Astrocyte (in vitro differentiated cells and primary cell): Measurements from ENCODE around the gene CRYBG1. TPM values are rescaled to one million over a fixed set of nuclear protein-coding genes. Genes with fewer than 3 reads are reported as not detected.

Experiments
- DNase-seq: peaks from one replicate; pipeline ENCODE4 v3.0.0-alpha.2; 2010; ENCODE audit warnings: low read depth
- FAIRE-seq: peaks from 2 replicates; lab custom pipeline; 2011; peaks lifted over from hg19 to GRCh38; lab: Jason Lieb, UNC
- H2AFZ ChIP-seq: 2 replicates; pipeline ENCODE4 v1.6.0; 2012; ENCODE audit warnings: low read depth, low read length, inconsistent platforms
- H3K27ac ChIP-seq: 2 replicates; pipeline ENCODE4 v1.5.1; 2011; ENCODE audit warnings: low read depth, low read length, inconsistent platforms
- H3K27me3 ChIP-seq: 2 replicates; pipeline ENCODE4 v1.6.0; 2011; ENCODE audit warnings: low read length, inconsistent platforms; ENCODE audit not compliant: insufficient read depth
- H3K36me3 ChIP-seq: 2 replicates; pipeline ENCODE4 v1.5.1; 2011; ENCODE audit warnings: low read length, inconsistent platforms; ENCODE audit not compliant: insufficient read depth
- H3K4me1 ChIP-seq: 2 replicates; pipeline ENCODE4 v1.5.1; 2011; ENCODE audit warnings: low read length, inconsistent platforms; ENCODE audit not compliant: insufficient read depth
- H3K4me2 ChIP-seq: 2 replicates; pipeline ENCODE4 v1.6.0; 2012; ENCODE audit warnings: low read length, inconsistent platforms
- H3K4me3 ChIP-seq: 2 replicates; pipeline ENCODE4 v1.5.1; 2011; ENCODE audit warnings: low read depth, mild to moderate bottlenecking, low read length, inconsistent platforms; ENCODE audit not compliant: insufficient read depth
- H3K79me2 ChIP-seq: 2 replicates; pipeline ENCODE4 v1.6.0; 2012; ENCODE audit warnings: mild to moderate bottlenecking, low read length, inconsistent platforms; ENCODE audit not compliant: insufficient read depth
- H3K9ac ChIP-seq: 2 replicates; pipeline ENCODE4 v1.6.0; 2012; ENCODE audit warnings: mild to moderate bottlenecking, low read length, inconsistent platforms
- H3K9me3 ChIP-seq: 2 replicates; pipeline ENCODE4 v1.5.1; 2012; ENCODE audit warnings: low read depth, mild to moderate bottlenecking, low read length, inconsistent platforms; ENCODE audit not compliant: insufficient read depth
- H4K20me1 ChIP-seq: 2 replicates; pipeline ENCODE4 v1.6.0; 2012; ENCODE audit warnings: low read length, inconsistent platforms; ENCODE audit not compliant: insufficient read depth
- H3K27ac Mint-ChIP-seq: one replicate; pipeline ENCODE4 v1.8.0; 2021; ENCODE audit warnings: mild to moderate bottlenecking, mixed read lengths; ENCODE audit not compliant: unreplicated experiment
- H3K27me3 Mint-ChIP-seq: one replicate; pipeline ENCODE4 v1.8.0; 2021; ENCODE audit warnings: low read depth, mixed read lengths; ENCODE audit not compliant: unreplicated experiment
- H3K36me3 Mint-ChIP-seq: one replicate; pipeline ENCODE4 v1.8.0; 2021; ENCODE audit warnings: low read depth, mixed read lengths; ENCODE audit not compliant: unreplicated experiment
- H3K4me1 Mint-ChIP-seq: one replicate; pipeline ENCODE4 v1.8.0; 2021; ENCODE audit warnings: low read depth, mixed read lengths; ENCODE audit not compliant: unreplicated experiment
- H3K4me3 Mint-ChIP-seq: one replicate; pipeline ENCODE4 v1.8.0; 2021; ENCODE audit warnings: mild to moderate bottlenecking, moderate library complexity, mixed read lengths; ENCODE audit not compliant: unreplicated experiment
- H3K9me3 Mint-ChIP-seq: one replicate; pipeline ENCODE4 v1.8.0; 2021; ENCODE audit warnings: mild to moderate bottlenecking, mixed read lengths; ENCODE audit not compliant: unreplicated experiment
- CTCF ChIP-seq: IDR thresholded peaks from 2 replicates; pipeline ENCODE4 v1.5.1; 2011; ENCODE audit warnings: low read depth, mild to moderate bottlenecking, inconsistent platforms, low read length, moderate library complexity; ENCODE audit not compliant: insufficient read depth
- EZH2 ChIP-seq: IDR thresholded peaks from 2 replicates; pipeline ENCODE4 v1.6.1; 2012; ENCODE audit warnings: mild to moderate bottlenecking, low read length, inconsistent platforms; ENCODE audit not compliant: insufficient read depth
- total RNA-seq: library from RNA; stranded (reverse); gene quantifications from 2 replicates; pipeline ENCODE4 v1.2.1, GENCODE V29; 2021

CRYBG1 gene
- total RNA-seq, 1 donor from 2014 or later, result 0.64 TPM

GRCh38 chr6:106439459-106439858 lies 78.9 kb downstream of the CRYBG1 start:
- H4K20me1 ChIP-seq, result no peaks in the 10 kb centered on the region
- no peak overlapping the region for H3K4me3 Mint-ChIP-seq
- no peak overlapping the region for H3K27ac ChIP-seq
- FAIRE-seq (no peak), DNase-seq (no peak)
- H3K9me3 ChIP-seq, result no peaks in the 10 kb centered on the region
- H2AFZ ChIP-seq, result no peak overlapping the region
- peaks cover 7% of the 10 kb centered on the region for H3K4me1 Mint-ChIP-seq
- no peak overlapping the region for H3K4me2 ChIP-seq
- H3K27me3 Mint-ChIP-seq, result peaks cover 12% of the 10 kb centered on the region
- H3K27ac Mint-ChIP-seq, result no peak overlapping the region
- no peaks in the 10 kb centered on the region for H3K9me3 Mint-ChIP-seq
- no peaks in the 10 kb centered on the region for H3K36me3 Mint-ChIP-seq
- TF ChIP-seq CTCF, result no peak
- no peak for TF ChIP-seq EZH2
- H3K79me2 ChIP-seq, result no peaks in the 10 kb centered on the region
- H3K4me1 ChIP-seq, result no peaks in the 10 kb centered on the region
- H3K36me3 ChIP-seq, result no peaks in the 10 kb centered on the region
- no peak overlapping the region for H3K4me3 ChIP-seq
- no peak overlapping the region for H3K9ac ChIP-seq
- peaks cover 49% of the 10 kb centered on the region for H3K27me3 ChIP-seq

- peaks cover 13% of the 10 kb centered on the region for H3K27me3 Mint-ChIP-seq
- Histone ChIP-seq H2AFZ (no peak overlapping the region), H3K4me3 (no peak overlapping the region), H3K4me1 (no peaks in the 10 kb centered on the region), H3K4me2 (no peak overlapping the region), H3K27ac (no peak overlapping the region), H3K9ac (no peak overlapping the region), H3K9me3 (no peaks in the 10 kb centered on the region), H4K20me1 (no peaks in the 10 kb centered on the region), H3K36me3 (no peaks in the 10 kb centered on the region), H3K79me2 (no peaks in the 10 kb centered on the region), H3K27me3 (peaks cover 50% of the 10 kb centered on the region)
- DNase-seq, result no peak
- no peaks in the 10 kb centered on the region for H3K9me3 Mint-ChIP-seq
- TF ChIP-seq CTCF (no peak), EZH2 (no peak)
- no peak for FAIRE-seq
- H3K4me3 Mint-ChIP-seq, result no peak overlapping the region
- no peak overlapping the region for H3K27ac Mint-ChIP-seq
- peaks cover 7% of the 10 kb centered on the region for H3K4me1 Mint-ChIP-seq
- H3K36me3 Mint-ChIP-seq, result no peaks in the 10 kb centered on the region
These were observed 80.0 kb downstream of the CRYBG1 start for GRCh38 chr6:106440546-106440945.

- no peak overlapping the region for H3K27ac ChIP-seq
- H2AFZ ChIP-seq, result no peak overlapping the region
- no peaks in the 10 kb centered on the region for H3K4me1 ChIP-seq
- no peaks in the 10 kb centered on the region for H3K79me2 ChIP-seq
- TF ChIP-seq CTCF, result no peak
- TF ChIP-seq EZH2, result no peak
- no peaks in the 10 kb centered on the region for H4K20me1 ChIP-seq
- Mint-ChIP-seq H3K4me1 (peaks cover 7% of the 10 kb centered on the region), H3K4me3 (no peak overlapping the region), H3K9me3 (no peaks in the 10 kb centered on the region), H3K36me3 (no peaks in the 10 kb centered on the region), H3K27me3 (peaks cover 13% of the 10 kb centered on the region), H3K27ac (no peak overlapping the region)
- no peaks in the 10 kb centered on the region for H3K36me3 ChIP-seq
- H3K27me3 ChIP-seq, result peaks cover 49% of the 10 kb centered on the region
- DNase-seq, result no peak
- H3K4me2 ChIP-seq, result no peak overlapping the region
- H3K9ac ChIP-seq, result no peak overlapping the region
- FAIRE-seq, result no peak
- H3K9me3 ChIP-seq, result no peaks in the 10 kb centered on the region
- H3K4me3 ChIP-seq, result no peak overlapping the region
These were observed 81.9 kb downstream of the CRYBG1 start for GRCh38 chr6:106442395-106442794.
